ENCODE data around the gene TRAF3IP3. TPM values are rescaled to one million over a fixed set of nuclear protein-coding genes. Genes with fewer than 3 reads are reported as not detected.

Gene TRAF3IP3
- total and polyA plus RNA-seq, 2 donors (not counting 3 experiments of a cell fraction or from before 2014, with no cell fraction given): not detected

- DNase-seq (ENCODE audit: low read depth, low spot score) (no peak), FAIRE-seq (no peak)
- dilution Hi-C loops (cut with MboI; ENCODE audit: extremely low pct_ligation_motif_present, low sequenced_read_pairs): no loop called here
- no peaks in the 10 kb centered on the region for H3K27me3 ChIP-seq (ENCODE audit: control insufficient read depth in 2 of 2, insufficient read depth in 2 of 2, low read length in 2 of 2)
- no peaks in the 10 kb centered on the region for H4K20me1 ChIP-seq (replicated peaks; ENCODE audit: control insufficient read depth, extremely low read depth, insufficient read depth, low read length)
- no peak overlapping the region for H3K4me2 ChIP-seq (ENCODE audit: insufficient read depth, low read length)
- CTCF ChIA-PET: interaction anchor here (1.1 to 2.8 kb wide), 2 partner anchors 132 to 142 kb away, joined by 3 to 10 read pairs; no protein-coding TSS in a partner anchor
- intact Hi-C loops (cut with micrococcal nuclease): no loop called here
- H3K9me1 ChIP-seq (replicated peaks; ENCODE audit: control insufficient read depth, extremely low read depth, insufficient read depth, low read length): no peaks in the 10 kb centered on the region
- no peaks in the 10 kb centered on the region for H3K79me2 ChIP-seq (ENCODE audit: control insufficient read depth, insufficient read depth, low read length)
- no peak overlapping the region for H2AFZ ChIP-seq (ENCODE audit: low read depth, low read length)
- no peak overlapping the region for H3K4me3 ChIP-seq (replicated peaks in 1 of 3; ENCODE audit: insufficient read depth in 1 of 3, low read depth in 1 of 3, low read length in 3 of 3)
- H3K27ac ChIP-seq (ENCODE audit: insufficient read depth, low read depth, low read length): no peak overlapping the region
- H3K9ac ChIP-seq (replicated peaks; ENCODE audit: extremely low read depth, insufficient read depth, low read length): no peak overlapping the region
- no peak for TF ChIP-seq POLR2A (IDR thresholded peaks at IDR 0.05; ENCODE audit: low read depth, low read length)
- TF ChIP-seq POLR2AphosphoS5 (IDR thresholded peaks at IDR 0.05; ENCODE audit: insufficient read depth, low read depth, low read length): no peak
- TF ChIP-seq MYC (IDR thresholded peaks at IDR 0.05; ENCODE audit: low read depth, low read length): no peak
- no peak for TF ChIP-seq CTCF (IDR thresholded peaks at IDR 0.05; ENCODE audit: extremely low read depth in 1 of 2, insufficient read depth in 1 of 2, low read depth in 1 of 2, low read length in 2 of 2)
- no peak for TF ChIP-seq JUN (IDR thresholded peaks at IDR 0.05; ENCODE audit: borderline replicate concordance, insufficient read depth, insufficient read length, low read depth)
- TF ChIP-seq FOS (IDR thresholded peaks at IDR 0.05; ENCODE audit: borderline replicate concordance, insufficient read depth, low read length): no peak
- BruUV-seq (replicated peaks): no TSS peak
- H3K9me3 ChIP-seq (replicated peaks; ENCODE audit: control insufficient read depth, insufficient read depth, low read length): no peaks in the 10 kb centered on the region
- POLR2A ChIA-PET: no interaction called here
- no peaks in the 10 kb centered on the region for H3K36me3 ChIP-seq (ENCODE audit: control insufficient read depth in 2 of 2, extremely low read depth in 1 of 2, insufficient read depth in 2 of 2, low read length in 2 of 2)
- peaks cover 5% of the 10 kb centered on the region for H3K4me1 ChIP-seq (ENCODE audit: control insufficient read depth, extremely low read depth, insufficient read depth, low read length)
Observed at GRCh38 chr1:209708297-209708696, 47.6 kb upstream of the TRAF3IP3 start.

- no TSS peak for BruUV-seq (replicated peaks)
- no peak overlapping the region for H3K4me3 ChIP-seq (replicated peaks in 1 of 3; ENCODE audit: insufficient read depth in 1 of 3, low read depth in 1 of 3, low read length in 3 of 3)
- intact Hi-C loops (cut with micrococcal nuclease): no loop called here
- no peaks in the 10 kb centered on the region for H3K27me3 ChIP-seq (ENCODE audit: control insufficient read depth in 2 of 2, insufficient read depth in 2 of 2, low read length in 2 of 2)
- TF ChIP-seq CTCF (IDR thresholded peaks at IDR 0.05; ENCODE audit: extremely low read depth in 1 of 2, insufficient read depth in 1 of 2, low read depth in 1 of 2, low read length in 2 of 2) (no peak), GATA2 (IDR thresholded peaks at IDR 0.05; ENCODE audit: insufficient read depth, insufficient read length, low read depth, low read length) (no peak), JUN (IDR thresholded peaks at IDR 0.05; ENCODE audit: borderline replicate concordance, insufficient read depth, insufficient read length, low read depth) (no peak), MYC (IDR thresholded peaks at IDR 0.05; ENCODE audit: low read depth, low read length) (no peak), MAX (IDR thresholded peaks at IDR 0.05; ENCODE audit: insufficient read depth, insufficient read length) (no peak), POLR2A (IDR thresholded peaks at IDR 0.05; ENCODE audit: low read depth, low read length) (no peak), POLR2AphosphoS5 (IDR thresholded peaks at IDR 0.05; ENCODE audit: insufficient read depth, low read depth, low read length) (no peak), FOS (IDR thresholded peaks at IDR 0.05; ENCODE audit: borderline replicate concordance, insufficient read depth, low read length) (no peak), EZH2 (IDR thresholded peaks at IDR 0.05; ENCODE audit: borderline replicate concordance, low read depth, low read length, severe bottlenecking) (no peak)
- dilution Hi-C loops (cut with MboI; ENCODE audit: extremely low pct_ligation_motif_present, low sequenced_read_pairs): no loop called here
- no peaks in the 10 kb centered on the region for H4K20me1 ChIP-seq (replicated peaks; ENCODE audit: control insufficient read depth, extremely low read depth, insufficient read depth, low read length)
- ChIA-PET POLR2A (no interaction called here), CTCF (no interaction called here)
- H3K27ac ChIP-seq (ENCODE audit: insufficient read depth, low read depth, low read length): no peak overlapping the region
- no peaks in the 10 kb centered on the region for H3K79me2 ChIP-seq (ENCODE audit: control insufficient read depth, insufficient read depth, low read length)
- no peaks in the 10 kb centered on the region for H3K36me3 ChIP-seq (ENCODE audit: control insufficient read depth in 2 of 2, extremely low read depth in 1 of 2, insufficient read depth in 2 of 2, low read length in 2 of 2)
- H3K9me3 ChIP-seq (replicated peaks; ENCODE audit: control insufficient read depth, insufficient read depth, low read length): no peaks in the 10 kb centered on the region
- DNase-seq (ENCODE audit: low read depth, low spot score) (no peak), FAIRE-seq (no peak)
- H3K4me2 ChIP-seq (ENCODE audit: insufficient read depth, low read length): no peak overlapping the region
- no peaks in the 10 kb centered on the region for H3K9me1 ChIP-seq (replicated peaks; ENCODE audit: control insufficient read depth, extremely low read depth, insufficient read depth, low read length)
- no peak overlapping the region for H3K9ac ChIP-seq (replicated peaks; ENCODE audit: extremely low read depth, insufficient read depth, low read length)
- H2AFZ ChIP-seq (ENCODE audit: low read depth, low read length): no peak overlapping the region
- peaks cover 5% of the 10 kb centered on the region for H3K4me1 ChIP-seq (ENCODE audit: control insufficient read depth, extremely low read depth, insufficient read depth, low read length)
Observed at GRCh38 chr1:209710093-209710492, 45.8 kb upstream of the TRAF3IP3 start.
